NCI-H748 (cell line): ENCODE measurements around the gene SLC7A11.

Experiments
- DNase-seq: peaks from one replicate; lab custom pipeline; 2025; ENCODE audit not compliant: unreplicated experiment; lab: John Stamatoyannopoulos, UW

The SLC7A11 gene

GRCh38 chr4:138164208-138164607, 77.9 kb downstream of the SLC7A11 start:
- DNase-seq = no peak

- DNase-seq = no peak
Measured at GRCh38 chr4:138163171-138163570, 79.0 kb downstream of the SLC7A11 start.

GRCh38 chr4:138162259-138162658, 79.9 kb downstream of the SLC7A11 start:
- no peak for DNase-seq

GRCh38 chr4:138161351-138161750, 80.8 kb downstream of the SLC7A11 start:
- no peak for DNase-seq

GRCh38 chr4:138158746-138159297, 83.3 kb downstream of the SLC7A11 start:
- no peak for DNase-seq

- no peak for DNase-seq
Measured at GRCh38 chr4:138140879-138141278, 101.3 kb downstream of the SLC7A11 start.

- DNase-seq = peak; percentile 74
Measured at GRCh38 chr4:138138774-138139173, 103.4 kb downstream of the SLC7A11 start.

- DNase-seq = no peak
Measured at GRCh38 chr4:138135610-138136009, 106.5 kb downstream of the SLC7A11 start.

GRCh38 chr4:138118270-138118669, 123.9 kb downstream of the SLC7A11 start:
- DNase-seq = no peak

GRCh38 chr4:138115053-138115452, 127.1 kb downstream of the SLC7A11 start:
- DNase-seq = no peak

GRCh38 chr4:138114434-138114833, 127.7 kb downstream of the SLC7A11 start:
- no peak for DNase-seq
